ENCODE measurements around the gene AUH.

DNA sequence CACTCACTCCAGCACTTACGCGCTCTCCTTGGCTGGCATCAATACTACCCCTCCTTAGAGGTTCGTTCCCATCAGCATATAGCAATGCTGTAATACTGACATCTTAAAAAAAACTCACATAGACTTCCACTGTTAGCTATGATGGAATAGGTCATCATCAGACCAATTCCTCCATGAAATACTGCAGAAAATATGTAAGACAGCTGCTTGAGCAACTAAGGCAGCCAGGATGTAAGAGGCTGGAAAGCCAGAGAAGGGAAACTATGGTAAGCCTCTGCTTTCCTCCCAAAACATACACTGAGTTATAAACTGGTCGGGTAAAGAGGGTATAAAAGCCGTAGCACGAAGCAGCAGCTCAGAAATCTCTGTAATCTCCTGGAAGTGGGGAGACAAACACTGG is 33.5 kb downstream of the AUH start:
- no peak for TF ChIP-seq TEAD4 (IDR thresholded peaks at IDR 0.05)
- TF ChIP-seq EP300 (IDR thresholded peaks at IDR 0.05; ENCODE audit: borderline replicate concordance), result no peak
- TF ChIP-seq CEBPB (IDR thresholded peaks at IDR 0.05), result no peak
- TF ChIP-seq TAF1 (IDR thresholded peaks at IDR 0.05; ENCODE audit: low read depth), result no peak
- TF ChIP-seq RAD21 (IDR thresholded peaks at IDR 0.05; ENCODE audit: low read depth), result no peak
- TF ChIP-seq NFIC (IDR thresholded peaks at IDR 0.05), result no peak
- no peak for TF ChIP-seq MAX (IDR thresholded peaks at IDR 0.05)
- no peak for TF ChIP-seq YY1 (IDR thresholded peaks at IDR 0.05; ENCODE audit: low read depth)
- no peak for TF ChIP-seq REST (IDR thresholded peaks at IDR 0.05; ENCODE audit: low read depth)

All from Ishikawa (cell line).